IPS DF 19.7 (cell line): ENCODE data around the gene GARIN5A.

ENCODE experiments used
- DNase-seq: peaks from one replicate; pipeline ENCODE4 v3.0.0-alpha.2; 2013; ENCODE audit warnings: low read depth, low spot score

Gene GARIN5A

GRCh38 chr19:50434525-50434924 lies 42.1 kb downstream of the GARIN5A start:
- DNase-seq, result no peak

- no peak for DNase-seq
These were observed 43.2 kb downstream of the GARIN5A start for GRCh38 chr19:50433201-50434180.

- no peak for DNase-seq
These were observed 44.2 kb downstream of the GARIN5A start, which contains the start of gene MYBPC2 for GRCh38 chr19:50432221-50433028. Gene MYBPC2, plus strand, starts transcription at chr19:50432892. Its CDS starts 62 bp downstream, at chr19:50432954.

DNA sequence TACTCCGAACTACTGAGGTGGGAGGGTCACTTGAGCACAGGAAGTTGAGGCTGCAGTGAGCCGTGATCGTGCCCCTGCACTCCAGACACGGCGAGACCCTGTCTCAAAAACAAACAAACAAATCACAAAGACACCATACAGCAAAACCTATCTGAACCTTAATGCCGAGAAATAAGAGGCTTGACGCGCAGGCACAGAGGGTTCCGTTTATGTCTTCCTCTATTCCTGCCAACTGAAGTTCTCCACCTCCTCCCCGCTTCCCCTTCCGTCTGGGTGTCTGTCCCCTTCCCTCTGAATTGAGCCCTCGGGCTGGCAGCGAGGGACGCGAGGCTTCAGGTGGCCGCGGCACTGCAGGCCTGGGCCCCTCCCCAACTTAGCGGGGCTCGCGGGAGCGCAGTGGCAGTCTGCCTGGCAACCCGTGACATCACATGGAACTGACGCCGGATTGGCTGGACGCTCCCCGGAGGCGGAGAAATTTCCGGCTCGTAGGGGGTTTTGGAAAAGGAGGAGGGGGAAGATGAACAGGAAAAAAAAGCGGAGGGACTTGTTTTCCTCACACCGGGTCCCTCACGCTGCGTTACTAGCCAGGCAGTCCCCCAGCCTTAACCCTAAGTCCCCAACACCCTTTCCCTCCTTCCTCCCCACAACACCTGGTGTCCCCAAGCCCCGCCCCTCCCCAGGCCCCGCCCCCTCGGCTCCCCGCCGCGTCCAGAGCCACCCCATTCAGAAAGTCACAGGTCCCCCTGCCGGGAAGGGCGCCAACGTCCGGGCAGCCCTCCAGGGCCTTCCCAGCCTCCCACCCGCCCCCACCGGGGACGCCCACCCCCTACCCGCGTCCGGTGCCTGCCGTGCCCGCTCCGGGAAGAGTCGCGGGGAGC lies 45.1 kb downstream of the GARIN5A start:
- peak; percentile 50 for DNase-seq

DNA sequence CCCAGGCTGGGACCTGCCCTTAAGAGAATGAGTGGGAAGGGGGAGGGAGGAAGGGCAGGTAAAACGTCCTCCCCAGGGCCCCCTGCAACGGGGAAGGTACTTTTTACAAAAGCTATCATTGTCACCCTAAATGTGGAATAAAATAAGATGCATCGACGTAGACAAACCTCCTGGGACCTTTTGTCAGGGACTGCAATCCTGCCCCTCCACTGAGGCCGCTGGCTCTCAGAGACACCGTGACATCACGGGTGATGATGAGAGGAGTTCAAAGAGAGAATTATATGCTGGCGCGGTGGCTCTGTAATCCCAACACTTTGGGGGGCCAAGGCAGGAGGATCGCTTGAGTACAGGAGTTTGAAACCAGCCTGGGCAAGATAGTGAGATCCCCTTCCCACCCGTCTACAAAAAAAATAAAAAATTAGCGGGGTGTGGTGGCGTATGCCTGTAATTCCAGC lies 45.7 kb downstream of the GARIN5A start:
- DNase-seq, result no peak

DNA sequence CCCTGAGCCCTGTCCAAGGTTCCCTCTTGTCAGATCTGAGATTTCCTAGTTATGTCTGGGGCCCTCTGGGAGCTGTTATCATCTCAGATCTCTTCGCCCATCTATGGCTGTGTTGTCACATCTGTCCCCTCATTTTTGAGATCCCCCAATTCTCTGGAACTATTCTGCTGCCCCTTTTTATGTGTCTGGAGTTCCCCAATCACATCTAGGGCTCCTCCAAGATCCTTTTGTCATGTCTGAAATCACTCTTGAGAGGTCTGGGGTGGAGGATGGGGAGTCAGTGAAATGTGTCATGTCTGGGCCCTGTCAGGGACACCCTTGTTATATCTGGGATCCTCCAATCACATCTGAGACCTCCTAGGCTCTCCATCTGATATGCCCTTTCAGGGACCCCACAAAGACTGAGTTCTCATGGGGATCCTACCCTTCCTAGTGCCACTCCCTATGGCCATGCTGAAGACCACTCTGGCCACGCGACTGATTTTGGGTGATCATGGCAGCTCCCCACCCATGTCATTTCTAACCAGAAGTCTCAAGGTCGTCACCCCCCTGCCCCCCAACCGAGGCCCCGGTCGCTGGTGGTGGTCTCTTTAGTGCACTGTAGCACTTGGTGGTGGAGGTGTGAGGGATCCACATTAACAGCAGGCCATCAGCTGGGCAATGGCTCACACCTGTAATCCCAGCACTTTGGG lies 47.7 kb downstream of the GARIN5A start:
- no peak for DNase-seq

GRCh38 chr19:50427997-50428425 lies 48.6 kb downstream of the GARIN5A start:
- DNase-seq, result no peak

DNA sequence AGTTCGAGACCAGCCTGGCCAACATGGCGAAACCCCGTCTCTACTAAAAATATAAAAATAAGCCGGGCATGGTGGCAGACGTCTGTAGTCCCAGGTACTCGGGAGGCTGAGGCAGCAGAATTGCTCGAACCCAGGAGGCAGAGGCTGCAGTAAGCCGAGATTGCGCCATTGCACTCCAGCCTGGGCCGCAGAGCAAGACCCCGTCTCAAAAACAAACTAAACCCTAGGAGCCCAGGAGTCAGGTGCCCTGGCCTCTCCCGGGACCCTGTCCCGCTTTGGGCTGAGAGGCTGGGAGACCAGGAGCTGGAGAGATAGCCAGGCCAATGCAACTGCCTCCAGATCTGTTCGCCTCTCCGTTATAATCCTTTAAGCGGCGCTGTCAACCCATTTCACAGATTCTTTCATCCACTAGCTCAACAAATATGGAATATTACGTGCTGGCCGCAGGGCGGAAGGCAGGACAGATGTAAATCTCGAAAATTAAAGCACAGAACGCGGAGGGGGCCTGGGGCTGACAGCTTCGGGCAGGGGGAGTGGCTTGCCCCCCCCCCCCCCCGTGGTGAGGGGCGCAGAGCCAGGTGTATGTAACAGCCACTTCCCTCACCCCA lies 49.2 kb downstream of the GARIN5A start:
- no peak for DNase-seq

GRCh38 chr19:50425581-50425980 lies 51.1 kb downstream of the GARIN5A start:
- DNase-seq, result no peak

DNA sequence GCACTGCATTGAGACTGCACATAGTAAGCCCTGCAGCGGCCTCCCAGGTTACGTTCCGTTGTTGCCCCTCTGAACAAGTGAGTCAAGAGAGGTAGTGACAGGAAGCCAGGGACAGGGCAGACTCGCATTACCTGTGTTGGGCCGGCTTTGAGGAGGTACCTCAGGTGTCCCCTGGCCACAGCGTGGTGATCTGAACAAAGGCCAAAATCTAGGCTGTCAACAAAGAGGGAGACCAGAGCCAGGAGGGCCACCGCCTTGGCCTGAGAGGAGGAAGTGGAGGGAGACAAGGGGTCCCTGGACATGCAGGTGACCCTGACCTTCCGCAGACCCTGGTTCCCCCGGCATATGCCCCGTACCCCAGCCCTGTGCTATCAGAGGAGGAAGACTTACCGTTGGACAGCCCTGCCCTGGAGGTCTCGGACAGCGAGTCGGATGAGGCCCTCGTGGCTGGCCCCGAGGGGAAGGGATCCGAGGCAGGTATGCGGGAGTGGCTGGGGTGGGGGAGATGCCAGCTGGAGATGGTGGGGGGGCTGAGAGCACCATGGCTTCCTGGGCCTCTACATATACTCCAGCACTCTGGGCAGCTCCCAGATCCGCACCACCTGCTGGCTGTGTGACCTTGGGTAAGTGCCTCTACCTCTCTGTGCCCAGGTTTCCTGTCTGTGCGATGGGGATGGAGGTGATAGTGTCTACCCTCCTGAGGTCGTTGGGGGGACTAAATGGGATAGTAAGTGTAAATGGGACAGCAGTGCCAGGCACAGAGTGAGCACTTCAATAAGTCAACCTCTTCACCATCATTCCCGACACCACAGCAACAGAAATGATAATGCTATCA lies 53.2 kb downstream of the GARIN5A start:
- no peak for DNase-seq

GRCh38 chr19:50422397-50423278 lies 54.0 kb downstream of the GARIN5A start:
- DNase-seq, result no peak

GRCh38 chr19:50420808-50421207 lies 55.8 kb downstream of the GARIN5A start:
- DNase-seq, result no peak

GRCh38 chr19:50420127-50420526 lies 56.5 kb downstream of the GARIN5A start:
- no peak for DNase-seq

DNA sequence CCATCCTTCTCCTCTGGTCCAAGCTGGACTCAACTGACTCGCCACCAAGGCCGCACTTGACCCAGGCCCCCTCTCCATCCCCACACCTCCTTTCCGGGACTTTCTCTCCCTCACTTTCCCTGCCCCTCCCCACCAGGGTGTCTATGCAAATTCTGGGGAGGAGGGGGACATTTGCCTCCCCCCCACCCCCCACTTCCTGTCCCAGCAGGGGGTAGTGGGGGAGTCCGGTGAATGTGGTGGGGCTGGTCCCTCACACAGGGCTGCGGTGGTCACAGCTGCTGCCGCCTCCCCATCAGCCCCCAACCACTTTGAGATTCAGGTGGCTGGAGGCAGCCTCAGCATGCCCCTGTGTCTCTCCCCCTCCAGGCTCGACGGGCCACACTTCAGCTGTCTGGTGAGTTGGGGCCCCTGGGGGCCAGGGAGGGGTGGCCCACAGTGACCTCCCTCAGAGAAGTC lies 57.0 kb downstream of the GARIN5A start:
- no peak for DNase-seq

DNA sequence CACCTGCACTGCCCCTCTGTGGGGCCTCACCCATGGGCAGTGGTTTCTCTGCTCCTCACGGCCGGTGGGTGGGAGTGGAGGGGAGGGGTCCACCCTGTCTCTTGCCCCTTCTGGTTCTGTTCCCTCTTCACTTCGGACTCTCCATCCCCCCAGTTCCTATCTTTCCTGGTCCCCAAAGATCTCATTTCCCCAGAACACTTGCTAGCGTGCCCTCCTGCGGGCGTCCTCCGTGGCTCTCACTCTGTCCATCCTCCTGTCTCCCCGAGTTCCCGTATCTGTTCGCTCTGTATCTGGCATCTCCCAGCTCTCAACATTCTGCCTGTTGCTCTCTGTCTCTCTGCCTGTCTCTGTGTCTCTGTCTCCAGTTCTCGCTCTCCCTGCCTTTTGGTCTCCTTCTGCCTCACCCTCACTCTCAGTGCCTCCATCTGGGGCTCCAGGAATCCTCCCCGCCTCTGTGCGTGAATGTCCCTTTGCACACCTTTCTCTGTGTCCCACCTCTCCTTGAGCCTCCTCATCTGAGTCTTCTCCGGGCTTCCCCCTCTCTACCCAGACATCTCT lies 57.5 kb downstream of the GARIN5A start:
- DNase-seq, result no peak

- DNase-seq, result no peak
These were observed 58.2 kb downstream of the GARIN5A start, which contains the start of gene SPIB for GRCh38 chr19:50418176-50419021. Gene SPIB, plus strand, starts transcription at chr19:50418938. Its CDS starts 25 bp downstream, at chr19:50418963.
